Common myeloid progenitor, CD34-positive (primary cell): ENCODE results near the gene METTL16.
"Not testable (repeated sequence)": the region's sequence is repeated elsewhere in the genome, so short reads cannot be mapped to it uniquely, and the experiment has no call there.

Source experiments
- CTCF ChIA-PET: fragments of 350-600 bp; sonication (Branson Sonifier 250); formaldehyde crosslinking; loops from one replicate; lab custom pipeline; 2021; ENCODE audit warnings: antibody characterized with exemption; lab: Charles Lee
- POLR2A ChIA-PET: fragments of 350-600 bp; sonication (Branson Sonifier 250); formaldehyde crosslinking; loops from one replicate; lab custom pipeline; 2021; ENCODE audit warnings: antibody characterized with exemption; lab: Charles Lee
- DNase-seq, 3 donors: peaks; one replicate each; pipeline versions ENCODE4 v3.0.0 to v3.0.0-alpha.2; 2013
- H3K27ac ChIP-seq, 2 experiments: 1 replicate in 1 of 2; 2 replicates in 1 of 2; pipeline ENCODE4 v1.7.0; 2013; ENCODE audit warnings: inconsistent platforms in 2 of 2, low read length in 2 of 2, mild to moderate bottlenecking in 2 of 2, low read depth in 1 of 2, moderate library complexity in 1 of 2; ENCODE audit not compliant: severe bottlenecking in 2 of 2, insufficient read depth in 1 of 2, poor library complexity in 1 of 2
- H3K27me3 ChIP-seq, 5 experiments: replicated peaks in 2 of 5; 1 replicate in 3 of 5; 2 replicates in 2 of 5; pipeline versions ENCODE4 v1.6.1 to v1.7.0; 2013; ENCODE audit warnings: low read length in 4 of 5, mild to moderate bottlenecking in 2 of 5, moderate library complexity in 2 of 5, inconsistent platforms in 1 of 5; ENCODE audit not compliant: insufficient read depth in 5 of 5, control insufficient read depth in 4 of 5
- H3K36me3 ChIP-seq, 4 experiments: 1 replicate in 2 of 4; 2 replicates in 2 of 4; pipeline versions ENCODE4 v1.6.1 to v1.7.0; 2013; ENCODE audit warnings: low read length in 3 of 4, control low read depth in 1 of 4, mild to moderate bottlenecking in 1 of 4; ENCODE audit not compliant: control insufficient read depth in 4 of 4, insufficient read depth in 4 of 4
- H3K4me1 ChIP-seq, 4 experiments: 1 replicate in 3 of 4; 2 replicates in 1 of 4; pipeline versions ENCODE4 v1.6.1 to v1.7.1; 2013; ENCODE audit warnings: low read length in 3 of 4, mild to moderate bottlenecking in 3 of 4, control low read depth in 1 of 4, inconsistent platforms in 1 of 4, moderate library complexity in 1 of 4; ENCODE audit not compliant: control insufficient read depth in 4 of 4, insufficient read depth in 4 of 4; ENCODE audit errors: control extremely low read depth in 1 of 4
- H3K4me3 ChIP-seq, 7 experiments: 1 replicate in 4 of 7; 2 replicates in 3 of 7; pipeline versions ENCODE4 v1.5.1 to v1.7.0; 2013; ENCODE audit warnings: mild to moderate bottlenecking in 7 of 7, low read length in 6 of 7, moderate library complexity in 6 of 7, inconsistent platforms in 2 of 7, low read depth in 2 of 7, control low read depth in 1 of 7; ENCODE audit not compliant: insufficient read depth in 4 of 7, control insufficient read depth in 1 of 7; ENCODE audit errors: extremely low read depth in 1 of 7
- H3K9me3 ChIP-seq, 5 experiments: 1 replicate in 4 of 5; 2 replicates in 1 of 5; pipeline versions ENCODE4 v1.6.1 to v1.7.1; 2013; ENCODE audit warnings: low read length in 4 of 5, mild to moderate bottlenecking in 2 of 5, inconsistent platforms in 1 of 5, low read depth in 1 of 5, moderate library complexity in 1 of 5; ENCODE audit not compliant: control insufficient read depth in 4 of 5, insufficient read depth in 2 of 5; ENCODE audit errors: control extremely low read depth in 1 of 5
- WGBS: methylation state at CpG from one replicate; pipeline ENCODE4 v1.1.5; 2013; ENCODE audit not compliant: insufficient coverage; 5-methylcytosine and 5-hydroxymethylcytosine counted together

Gene METTL16

GRCh38 chr17:2503627-2504026, 8.1 kb downstream of the METTL16 start:
- H3K36me3 ChIP-seq, result peaks cover 4 to 33% (median 18%) of the 10 kb centered on the region in 4 experiments
- no peaks in the 10 kb centered on the region for H3K4me1 ChIP-seq
- POLR2A ChIA-PET, result no interaction called here
- H3K4me3 ChIP-seq, result no peak overlapping the region
- no peak for DNase-seq
- peaks cover 0 to 10% (median 0%) of the 10 kb centered on the region in 5 experiments for H3K9me3 ChIP-seq
- H3K27ac ChIP-seq, result no peak overlapping the region
- no peaks in the 10 kb centered on the region for H3K27me3 ChIP-seq
- CTCF ChIA-PET, result interaction anchor here (1.3 kb wide), 1 partner anchor 15 kb away, joined by 3 read pairs; no protein-coding TSS in a partner anchor
- 93% methylated on average over 2 of the region's 5 CpGs for WGBS

DNA sequence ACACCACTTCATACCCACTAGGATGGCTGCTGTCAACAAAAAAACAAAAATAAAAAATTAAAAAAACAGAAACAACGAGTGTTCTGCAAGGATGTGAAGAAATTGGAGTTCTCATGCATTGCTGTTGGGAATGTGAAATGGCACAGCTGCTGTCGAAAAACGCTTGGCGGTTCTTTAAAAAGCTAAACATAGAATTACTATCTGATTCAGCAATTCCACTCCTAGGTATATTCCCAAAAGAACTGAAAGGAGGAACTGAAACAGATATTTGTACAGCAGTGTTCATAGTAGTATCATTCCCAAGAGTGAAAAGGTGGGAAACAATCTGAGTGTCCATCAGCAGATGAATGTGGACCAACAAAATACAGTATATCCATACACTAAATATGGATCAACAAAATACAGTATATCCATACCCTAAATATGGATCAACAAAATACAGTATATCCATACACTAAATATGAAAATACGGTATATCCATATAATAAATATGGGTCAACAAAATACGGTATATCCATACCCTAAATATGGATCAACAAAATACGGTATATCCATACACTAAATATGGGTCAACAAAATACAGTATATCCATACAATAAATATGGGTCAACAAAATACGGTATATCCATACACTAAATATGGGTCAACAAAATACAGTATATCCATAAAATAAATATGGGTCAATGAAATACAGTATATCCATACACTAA, 8.7 kb downstream of the METTL16 start:
- H3K4me1 ChIP-seq, result no peaks in the 10 kb centered on the region
- POLR2A ChIA-PET, result no interaction called here
- H3K9me3 ChIP-seq, result peaks cover 0 to 10% (median 0%) of the 10 kb centered on the region in 5 experiments
- H3K27ac ChIP-seq, result no peak overlapping the region
- WGBS, result 100% methylated on average over 2 of the region's 8 CpGs
- peak in 2 of 3 donors; percentile 13 to 39 for DNase-seq
- CTCF ChIA-PET, result interaction anchor here (1.0 kb wide), 1 partner anchor 19 kb away, joined by 3 read pairs; no protein-coding TSS in a partner anchor
- peaks cover 2 to 38% (median 18%) of the 10 kb centered on the region in 4 experiments for H3K36me3 ChIP-seq
- H3K27me3 ChIP-seq, result no peaks in the 10 kb centered on the region
- no peak overlapping the region for H3K4me3 ChIP-seq

GRCh38 chr17:2500446-2500845, 11.2 kb downstream of the METTL16 start:
- H3K4me1 ChIP-seq, result no peaks in the 10 kb centered on the region
- no peaks in the 10 kb centered on the region for H3K27me3 ChIP-seq
- ChIA-PET POLR2A (no interaction called here), CTCF (no interaction called here)
- DNase-seq, result no peak
- H3K36me3 ChIP-seq, result peaks cover 2 to 44% (median 23%) of the 10 kb centered on the region in 4 experiments
- no peak overlapping the region for H3K4me3 ChIP-seq
- 100% methylated on average over 6 of the region's 8 CpGs for WGBS
- H3K27ac ChIP-seq, result no peak overlapping the region
- peaks cover 0 to 10% (median 0%) of the 10 kb centered on the region in 5 experiments for H3K9me3 ChIP-seq

DNA sequence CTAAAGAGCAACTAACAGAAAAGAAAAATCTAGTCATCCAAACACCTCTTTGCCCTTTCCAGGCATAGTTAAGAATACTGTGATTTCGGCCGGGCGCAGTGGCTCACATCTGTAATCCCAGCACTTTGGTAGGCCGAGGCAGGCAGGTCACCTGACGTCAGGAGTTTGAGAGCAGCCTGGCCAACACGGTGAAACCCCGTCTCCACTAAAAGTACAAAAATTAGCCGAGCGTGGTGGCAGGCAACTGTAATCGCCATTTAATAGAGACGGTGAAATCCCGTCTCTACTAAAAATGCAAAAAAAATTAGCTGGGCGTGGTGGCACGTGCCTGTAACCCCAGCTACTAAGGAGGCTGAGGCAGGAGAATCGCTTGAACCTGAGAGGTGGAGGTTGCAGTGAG, 22.4 kb downstream of the METTL16 start:
- H3K36me3 ChIP-seq, H3K27ac ChIP-seq, H3K4me3 ChIP-seq, H3K9me3 ChIP-seq, POLR2A ChIA-PET, H3K27me3 ChIP-seq, H3K4me1 ChIP-seq, DNase-seq: not testable (repeated sequence)
- CTCF ChIA-PET, result interaction anchor here (0.8 to 1.3 kb wide), 2 partner anchors 12 to 15 kb away, joined by 3 read pairs; no protein-coding TSS in a partner anchor
- WGBS, result 99% methylated on average over 12 of the region's 15 CpGs

- CTCF ChIA-PET, result interaction anchor here (1.4 kb wide), 1 partner anchor 9 kb away, joined by 4 read pairs; no protein-coding TSS in a partner anchor
- WGBS, result 100% methylated on average over 5 of the region's 6 CpGs
- no peak overlapping the region for H3K27ac ChIP-seq
Observed at GRCh38 chr17:2487306-2487705, 24.4 kb downstream of the METTL16 start.

GRCh38 chr17:2486709-2487108, 25.0 kb downstream of the METTL16 start:
- H3K4me1 ChIP-seq, POLR2A ChIA-PET, H3K36me3 ChIP-seq, H3K4me3 ChIP-seq, H3K27ac ChIP-seq, DNase-seq, H3K9me3 ChIP-seq, H3K27me3 ChIP-seq: not testable (repeated sequence)
- WGBS, result no CpG with 5 or more reads among the region's 4 CpGs
- CTCF ChIA-PET, result interaction anchor here (0.8 to 1.4 kb wide), 2 partner anchors 8 to 11 kb away, joined by 3 to 4 read pairs; no protein-coding TSS in a partner anchor

More at GRCh38 chr17:2487306-2487705, 24.4 kb downstream of the METTL16 start:
- Histone ChIP-seq H3K4me1 (peaks cover 0 to 4% (median 2%) of the 10 kb centered on the region in 4 experiments), H3K36me3 (peaks cover 0 to 3% (median 0%) of the 10 kb centered on the region in 4 experiments), H3K4me3 (no peak overlapping the region), H3K27me3 (no peaks in the 10 kb centered on the region), H3K9me3 (no peaks in the 10 kb centered on the region)
- POLR2A ChIA-PET, result interaction anchor here (0.6 kb wide), 1 partner anchor 21 kb away, joined by 5 read pairs; no protein-coding TSS in a partner anchor
- DNase-seq, result no peak

- no peak overlapping the region for H3K27ac ChIP-seq
- no peaks in the 10 kb centered on the region for H3K9me3 ChIP-seq
- H3K36me3 ChIP-seq, result peaks cover 0 to 2% (median 0%) of the 10 kb centered on the region in 4 experiments
- 96% methylated on average over 4 of the region's 10 CpGs for WGBS
- peaks cover 0 to 6% (median 3%) of the 10 kb centered on the region in 4 experiments for H3K4me1 ChIP-seq
- H3K27me3 ChIP-seq, result no peaks in the 10 kb centered on the region
- ChIA-PET POLR2A (no interaction called here), CTCF (interaction anchor here (0.8 kb wide), 1 partner anchor 10 kb away, joined by 3 read pairs; no protein-coding TSS in a partner anchor)
- no peak for DNase-seq
- H3K4me3 ChIP-seq, result no peak overlapping the region
Observed at GRCh38 chr17:2485970-2486369, 25.7 kb downstream of the METTL16 start.
